ENCODE results near the gene HOXA6. TPM values are rescaled to one million over a fixed set of nuclear protein-coding genes. Genes with fewer than 3 reads are reported as not detected.

Gene HOXA6
- total RNA-seq, 1 experiment from 2014 or later, result not detected

GRCh38 chr7:27173511-27173955 lies 26.0 kb upstream of the HOXA6 start:
- H3K79me2 ChIP-seq (ENCODE audit: insufficient read depth, low read length), result no peaks in the 10 kb centered on the region
- H3K4me2 ChIP-seq (ENCODE audit: insufficient read depth, insufficient read length, low read length), result no peak overlapping the region
- no peak overlapping the region for H4K8ac ChIP-seq (replicated peaks; ENCODE audit: insufficient read length, low read depth, low read length)
- H2AFZ ChIP-seq (ENCODE audit: low read length), result no peak overlapping the region
- H3K4me1 ChIP-seq (ENCODE audit: insufficient read depth, low read length), result no peaks in the 10 kb centered on the region
- no peak overlapping the region for H3K27ac ChIP-seq (ENCODE audit: insufficient read length, low read depth, low read length)
- peaks cover 98% of the 10 kb centered on the region for H3K27me3 Mint-ChIP-seq (ENCODE audit: low read depth)
- H2BK15ac ChIP-seq (ENCODE audit: low read depth, low read length), result no peak overlapping the region
- H3T11ph ChIP-seq (ENCODE audit: low read length), result no peak overlapping the region
- no peak overlapping the region for H2BK120ac ChIP-seq (ENCODE audit: low read depth, low read length, poor library complexity, severe bottlenecking)
- H3K9me3 Mint-ChIP-seq, result peaks cover 4 to 17% of the 10 kb centered on the region in 2 experiments; a peak in 4 of 5 replicates
- WGBS (ENCODE audit: extremely low coverage, insufficient read length, low lambda C conversion rate), result no CpG with 5 or more reads among the region's 59 CpGs
- no peak overlapping the region for H3K14ac ChIP-seq (ENCODE audit: insufficient read depth, low read length)
- H3K27me3 ChIP-seq (ENCODE audit: insufficient read depth, low read length), result peaks cover 97% of the 10 kb centered on the region
- no peak overlapping the region for H3K23ac ChIP-seq (ENCODE audit: insufficient read length, low read depth, low read length)
- H3K18ac ChIP-seq (ENCODE audit: insufficient read length, low read depth, low read length), result no peak overlapping the region
- TF ChIP-seq, protein P1, sequence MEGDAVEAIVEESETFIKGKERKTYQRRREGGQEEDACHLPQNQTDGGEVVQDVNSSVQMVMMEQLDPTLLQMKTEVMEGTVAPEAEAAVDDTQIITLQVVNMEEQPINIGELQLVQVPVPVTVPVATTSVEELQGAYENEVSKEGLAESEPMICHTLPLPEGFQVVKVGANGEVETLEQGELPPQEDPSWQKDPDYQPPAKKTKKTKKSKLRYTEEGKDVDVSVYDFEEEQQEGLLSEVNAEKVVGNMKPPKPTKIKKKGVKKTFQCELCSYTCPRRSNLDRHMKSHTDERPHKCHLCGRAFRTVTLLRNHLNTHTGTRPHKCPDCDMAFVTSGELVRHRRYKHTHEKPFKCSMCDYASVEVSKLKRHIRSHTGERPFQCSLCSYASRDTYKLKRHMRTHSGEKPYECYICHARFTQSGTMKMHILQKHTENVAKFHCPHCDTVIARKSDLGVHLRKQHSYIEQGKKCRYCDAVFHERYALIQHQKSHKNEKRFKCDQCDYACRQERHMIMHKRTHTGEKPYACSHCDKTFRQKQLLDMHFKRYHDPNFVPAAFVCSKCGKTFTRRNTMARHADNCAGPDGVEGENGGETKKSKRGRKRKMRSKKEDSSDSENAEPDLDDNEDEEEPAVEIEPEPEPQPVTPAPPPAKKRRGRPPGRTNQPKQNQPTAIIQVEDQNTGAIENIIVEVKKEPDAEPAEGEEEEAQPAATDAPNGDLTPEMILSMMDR (conservative IDR thresholded peaks at IDR 0.05), result no peak
- peaks cover 0 to 3% of the 10 kb centered on the region in 2 experiments; a peak in 2 of 4 replicates for H3K4me1 Mint-ChIP-seq
- H2AK5ac ChIP-seq (ENCODE audit: insufficient read length, low read length), result no peak overlapping the region
- no peaks in the 10 kb centered on the region for H4K20me1 ChIP-seq (ENCODE audit: control insufficient read depth, insufficient read depth, insufficient read length)
- H3K36me3 Mint-ChIP-seq (ENCODE audit: insufficient read depth in 1 of 3, low read depth in 3 of 3), result no peaks in the 10 kb centered on the region; a peak in 1 of 7 replicates
- no peaks in the 10 kb centered on the region for H3K79me1 ChIP-seq (ENCODE audit: insufficient read depth, low read depth, low read length, poor library complexity, severe bottlenecking)
- no peaks in the 10 kb centered on the region for H3K23me2 ChIP-seq (ENCODE audit: insufficient read length, low read depth, low read length, poor library complexity, severe bottlenecking)
- peak; percentile 46 for DNase-seq
- H3K4me3 Mint-ChIP-seq, result no peak overlapping the region
- no peak overlapping the region for H4K5ac ChIP-seq (ENCODE audit: insufficient read length, low read depth, low read length)
- no peak overlapping the region for H2BK20ac ChIP-seq (ENCODE audit: low read depth, low read length, poor library complexity, severe bottlenecking)
- H3K56ac ChIP-seq (ENCODE audit: insufficient read length, low read depth, low read length), result no peak overlapping the region
- H4K91ac ChIP-seq (ENCODE audit: insufficient read length, low read depth, low read length), result no peak overlapping the region
- H2BK12ac ChIP-seq (ENCODE audit: insufficient read length, low read depth, low read length), result no peak overlapping the region
- no peak overlapping the region for H3K27ac Mint-ChIP-seq
- no peak overlapping the region for H3K9ac ChIP-seq (ENCODE audit: extremely low read depth, insufficient read length, low read length)
- no peak overlapping the region for H3K4ac ChIP-seq (ENCODE audit: low read depth, low read length)
- H2BK5ac ChIP-seq (ENCODE audit: insufficient read length, low read length), result no peak overlapping the region
- no peaks in the 10 kb centered on the region for H3K9me3 ChIP-seq (ENCODE audit: control insufficient read depth, low read depth, low read length)

Measured in H9 (cell line).